Breast epithelium (tissue), 3 donors: ENCODE measurements around the gene NRN1L.

Experiments used
- CTCF ChIP-seq, 3 donors: fragments of 450-650 bp; IDR thresholded peaks; one replicate each; pipeline ENCODE4 v1.5.1; 2016 to 2017; ENCODE audit warnings: antibody characterized with exemption in 3 of 3, mild to moderate bottlenecking in 3 of 3, moderate library complexity in 3 of 3
- POLR2AphosphoS5 ChIP-seq, 3 donors: sonication (generic); formaldehyde crosslinking; IDR thresholded peaks; one replicate each; pipeline ENCODE4 v1.6.1; 2017; ENCODE audit warnings: antibody characterized with exemption in 3 of 3

GRCh38 chr16:67853670-67854069 lies 31.0 kb upstream of the NRN1L start:
- TF ChIP-seq CTCF (IDR thresholded peaks at IDR 0.05): no peak
- TF ChIP-seq POLR2AphosphoS5 (IDR thresholded peaks at IDR 0.05): no peak
